ENCODE data around the gene SH2D1B.
A peak's percentile ranks its signal among the peaks of the same experiment; 100 is the strongest.
"Not testable (repeated sequence)": the region's sequence is repeated elsewhere in the genome, so short reads cannot be mapped to it uniquely, and the experiment has no call there.

Gene SH2D1B

GRCh38 chr1:162412002-162412401, at the start of gene SH2D1B:
TSS of gene SH2D1B (minus strand) at chr1:162412136. CDS start at chr1:162412016, 120 bp downstream.
- Histone ChIP-seq H3K9me3 (ENCODE audit: control insufficient read depth in 2 of 2, low read length in 2 of 2) (no peaks in the 10 kb centered on the region), H3K9ac (ENCODE audit: low read depth in 1 of 2, low read length in 2 of 2) (no peak within 1 kb of the TSS), H3K4me1 (ENCODE audit: control insufficient read depth in 2 of 2, insufficient read depth in 2 of 2, low read length in 2 of 2) (no peaks in the 10 kb centered on the region), H3K36me3 (ENCODE audit: control insufficient read depth in 2 of 2, insufficient read depth in 2 of 2, low read length in 2 of 2) (no peaks in the 10 kb centered on the region), H3K27me3 (ENCODE audit: control insufficient read depth in 2 of 2, insufficient read depth in 2 of 2, low read length in 2 of 2) (no peaks in the 10 kb centered on the region), H3K27ac (ENCODE audit: low read depth in 2 of 2, low read length in 2 of 2) (no peak within 1 kb of the TSS), H3K4me3 (ENCODE audit: low read length in 2 of 2) (no peak within 1 kb of the TSS)

GRCh38 chr1:162458236-162458635, 46.3 kb upstream of the SH2D1B start:
- Histone ChIP-seq H3K36me3 (ENCODE audit: control insufficient read depth in 2 of 2, insufficient read depth in 2 of 2, low read length in 2 of 2) (no peaks in the 10 kb centered on the region), H3K9ac (ENCODE audit: low read depth in 1 of 2, low read length in 2 of 2) (no peak overlapping the region), H3K27ac (ENCODE audit: low read depth in 2 of 2, low read length in 2 of 2) (no peak overlapping the region), H3K4me1 (ENCODE audit: control insufficient read depth in 2 of 2, insufficient read depth in 2 of 2, low read length in 2 of 2) (no peaks in the 10 kb centered on the region), H3K9me3 (ENCODE audit: control insufficient read depth in 2 of 2, low read length in 2 of 2) (no peaks in the 10 kb centered on the region), H3K27me3 (ENCODE audit: control insufficient read depth in 2 of 2, insufficient read depth in 2 of 2, low read length in 2 of 2) (no peaks in the 10 kb centered on the region), H3K4me3 (ENCODE audit: low read length in 2 of 2) (no peak overlapping the region)

GRCh38 chr1:162456323-162456722, 44.4 kb upstream of the SH2D1B start:
- Histone ChIP-seq H3K36me3 (ENCODE audit: control insufficient read depth in 2 of 2, insufficient read depth in 2 of 2, low read length in 2 of 2) (no peaks in the 10 kb centered on the region), H3K27ac (ENCODE audit: low read depth in 2 of 2, low read length in 2 of 2) (no peak overlapping the region), H3K27me3 (ENCODE audit: control insufficient read depth in 2 of 2, insufficient read depth in 2 of 2, low read length in 2 of 2) (no peaks in the 10 kb centered on the region), H3K9ac (ENCODE audit: low read depth in 1 of 2, low read length in 2 of 2) (no peak overlapping the region), H3K9me3 (ENCODE audit: control insufficient read depth in 2 of 2, low read length in 2 of 2) (no peaks in the 10 kb centered on the region), H3K4me1 (ENCODE audit: control insufficient read depth in 2 of 2, insufficient read depth in 2 of 2, low read length in 2 of 2) (no peaks in the 10 kb centered on the region), H3K4me3 (ENCODE audit: low read length in 2 of 2) (no peak overlapping the region)

GRCh38 chr1:162454361-162454760, 42.4 kb upstream of the SH2D1B start:
- not testable (repeated sequence) for H3K27me3 ChIP-seq (ENCODE audit: control insufficient read depth in 2 of 2, insufficient read depth in 2 of 2, low read length in 2 of 2); H3K4me3 ChIP-seq (ENCODE audit: low read length in 2 of 2); H3K4me1 ChIP-seq (ENCODE audit: control insufficient read depth in 2 of 2, insufficient read depth in 2 of 2, low read length in 2 of 2); H3K27ac ChIP-seq (ENCODE audit: low read depth in 2 of 2, low read length in 2 of 2); H3K36me3 ChIP-seq (ENCODE audit: control insufficient read depth in 2 of 2, insufficient read depth in 2 of 2, low read length in 2 of 2); H3K9ac ChIP-seq (ENCODE audit: low read depth in 1 of 2, low read length in 2 of 2); H3K9me3 ChIP-seq (ENCODE audit: control insufficient read depth in 2 of 2, low read length in 2 of 2)

GRCh38 chr1:162446946-162447345, 35.0 kb upstream of the SH2D1B start:
- Histone ChIP-seq H3K4me3 (ENCODE audit: low read length in 2 of 2) (no peak overlapping the region), H3K9ac (ENCODE audit: low read depth in 1 of 2, low read length in 2 of 2) (no peak overlapping the region), H3K4me1 (ENCODE audit: control insufficient read depth in 2 of 2, insufficient read depth in 2 of 2, low read length in 2 of 2) (no peaks in the 10 kb centered on the region)

GRCh38 chr1:162444903-162445302, 33.0 kb upstream of the SH2D1B start:
- H3K9ac ChIP-seq (ENCODE audit: low read depth in 1 of 2, low read length in 2 of 2), result no peak overlapping the region
- H3K27ac ChIP-seq (ENCODE audit: low read depth in 2 of 2, low read length in 2 of 2), result no peak overlapping the region
- no peaks in the 10 kb centered on the region for H3K9me3 ChIP-seq (ENCODE audit: control insufficient read depth in 2 of 2, low read length in 2 of 2)
- H3K4me1 ChIP-seq (ENCODE audit: control insufficient read depth in 2 of 2, insufficient read depth in 2 of 2, low read length in 2 of 2), result no peaks in the 10 kb centered on the region
- H3K4me3 ChIP-seq (ENCODE audit: low read length in 2 of 2), result no peak overlapping the region
- H3K36me3 ChIP-seq (ENCODE audit: control insufficient read depth in 2 of 2, insufficient read depth in 2 of 2, low read length in 2 of 2), result no peaks in the 10 kb centered on the region
- peaks cover 0 to 3% of the 10 kb centered on the region in 2 donors for H3K27me3 ChIP-seq (ENCODE audit: control insufficient read depth in 2 of 2, insufficient read depth in 2 of 2, low read length in 2 of 2)

More at GRCh38 chr1:162446946-162447345, 35.0 kb upstream of the SH2D1B start:
- Histone ChIP-seq H3K27ac (ENCODE audit: low read depth in 2 of 2, low read length in 2 of 2) (no peak overlapping the region), H3K9me3 (ENCODE audit: control insufficient read depth in 2 of 2, low read length in 2 of 2) (no peaks in the 10 kb centered on the region), H3K36me3 (ENCODE audit: control insufficient read depth in 2 of 2, insufficient read depth in 2 of 2, low read length in 2 of 2) (no peaks in the 10 kb centered on the region), H3K27me3 (ENCODE audit: control insufficient read depth in 2 of 2, insufficient read depth in 2 of 2, low read length in 2 of 2) (no peaks in the 10 kb centered on the region)

- not testable (repeated sequence) for H3K9ac ChIP-seq (ENCODE audit: low read depth in 1 of 2, low read length in 2 of 2); H3K36me3 ChIP-seq (ENCODE audit: control insufficient read depth in 2 of 2, insufficient read depth in 2 of 2, low read length in 2 of 2); H3K27ac ChIP-seq (ENCODE audit: low read depth in 2 of 2, low read length in 2 of 2); H3K4me3 ChIP-seq (ENCODE audit: low read length in 2 of 2); H3K4me1 ChIP-seq (ENCODE audit: control insufficient read depth in 2 of 2, insufficient read depth in 2 of 2, low read length in 2 of 2); H3K9me3 ChIP-seq (ENCODE audit: control insufficient read depth in 2 of 2, low read length in 2 of 2); H3K27me3 ChIP-seq (ENCODE audit: control insufficient read depth in 2 of 2, insufficient read depth in 2 of 2, low read length in 2 of 2)
Observed at GRCh38 chr1:162432977-162433713, 21.2 kb upstream of the SH2D1B start.

- Histone ChIP-seq H3K9me3 (ENCODE audit: control insufficient read depth in 2 of 2, low read length in 2 of 2) (no peaks in the 10 kb centered on the region), H3K4me1 (ENCODE audit: control insufficient read depth in 2 of 2, insufficient read depth in 2 of 2, low read length in 2 of 2) (no peaks in the 10 kb centered on the region), H3K9ac (ENCODE audit: low read depth in 1 of 2, low read length in 2 of 2) (no peak overlapping the region), H3K4me3 (ENCODE audit: low read length in 2 of 2) (no peak overlapping the region), H3K36me3 (ENCODE audit: control insufficient read depth in 2 of 2, insufficient read depth in 2 of 2, low read length in 2 of 2) (no peaks in the 10 kb centered on the region), H3K27me3 (ENCODE audit: control insufficient read depth in 2 of 2, insufficient read depth in 2 of 2, low read length in 2 of 2) (no peaks in the 10 kb centered on the region), H3K27ac (ENCODE audit: low read depth in 2 of 2, low read length in 2 of 2) (no peak overlapping the region)
Observed at GRCh38 chr1:162430583-162430982, 18.6 kb upstream of the SH2D1B start.

GRCh38 chr1:162422662-162423375, 10.9 kb upstream of the SH2D1B start:
- H3K4me1 ChIP-seq (ENCODE audit: control insufficient read depth in 2 of 2, insufficient read depth in 2 of 2, low read length in 2 of 2), result peaks cover 6 to 28% of the 10 kb centered on the region in 2 donors
- no peaks in the 10 kb centered on the region for H3K27me3 ChIP-seq (ENCODE audit: control insufficient read depth in 2 of 2, insufficient read depth in 2 of 2, low read length in 2 of 2)
- H3K36me3 ChIP-seq (ENCODE audit: control insufficient read depth in 2 of 2, insufficient read depth in 2 of 2, low read length in 2 of 2), result no peaks in the 10 kb centered on the region
- H3K4me3 ChIP-seq (ENCODE audit: low read length in 2 of 2), result no peak overlapping the region
- H3K9ac ChIP-seq (ENCODE audit: low read depth in 1 of 2, low read length in 2 of 2), result no peak overlapping the region
- H3K9me3 ChIP-seq (ENCODE audit: control insufficient read depth in 2 of 2, low read length in 2 of 2), result no peaks in the 10 kb centered on the region
- no peak overlapping the region for H3K27ac ChIP-seq (ENCODE audit: low read depth in 2 of 2, low read length in 2 of 2)

GRCh38 chr1:162421258-162422164, 9.6 kb upstream of the SH2D1B start:
- Histone ChIP-seq H3K9ac (ENCODE audit: low read depth in 1 of 2, low read length in 2 of 2) (peak overlapping the region in 1 of 2 donors; percentile 18), H3K27ac (ENCODE audit: low read depth in 2 of 2, low read length in 2 of 2) (peak overlapping the region; percentile 52 to 76), H3K9me3 (ENCODE audit: control insufficient read depth in 2 of 2, low read length in 2 of 2) (no peaks in the 10 kb centered on the region), H3K4me1 (ENCODE audit: control insufficient read depth in 2 of 2, insufficient read depth in 2 of 2, low read length in 2 of 2) (peaks cover 6 to 28% of the 10 kb centered on the region in 2 donors), H3K4me3 (ENCODE audit: low read length in 2 of 2) (peak overlapping the region; percentile 63 to 67), H3K27me3 (ENCODE audit: control insufficient read depth in 2 of 2, insufficient read depth in 2 of 2, low read length in 2 of 2) (no peaks in the 10 kb centered on the region), H3K36me3 (ENCODE audit: control insufficient read depth in 2 of 2, insufficient read depth in 2 of 2, low read length in 2 of 2) (no peaks in the 10 kb centered on the region)
